MM.1S (cell line): ENCODE data around the gene ATAD3A.

Experiments used
- CTCF ChIP-seq: fragments of 300-600 bp; sonication (generic); IDR thresholded peaks from 2 replicates; pipeline ENCODE4 v1.5.1; 2016; ENCODE audit warnings: antibody characterized with exemption, low read length, mixed read lengths
- EZH2 ChIP-seq: fragments of 300-600 bp; sonication (generic); optimal IDR thresholded peaks from 2 replicates; pipeline ENCODE3; 2017; ENCODE audit warnings: low read depth, mild to moderate bottlenecking, antibody characterized with exemption, low read length, mixed read lengths

- TF ChIP-seq CTCF = no peak
- no peak for TF ChIP-seq EZH2
These were observed 34.8 kb upstream of the ATAD3A start for GRCh38 chr1:1477206-1477605.
